Endothelial cell (in vitro differentiated cells): Measurements from ENCODE around the gene C4BPA. TPM values are rescaled to one million over a fixed set of nuclear protein-coding genes. Genes with fewer than 3 reads are reported as not detected.

ENCODE experiments used
- DNase-seq: peaks from one replicate; pipeline ENCODE4 v3.0.0; 2021; ENCODE audit warnings: low spot score
- H3K27ac Mint-ChIP-seq: one replicate; pipeline ENCODE4 v1.8.0; 2021; ENCODE audit warnings: mixed read lengths, inconsistent platforms; ENCODE audit not compliant: unreplicated experiment
- H3K27me3 Mint-ChIP-seq: one replicate; pipeline ENCODE4 v1.8.0; 2021; ENCODE audit warnings: mild to moderate bottlenecking, moderate library complexity, mixed read lengths, inconsistent platforms; ENCODE audit not compliant: unreplicated experiment
- H3K36me3 Mint-ChIP-seq: one replicate; pipeline ENCODE4 v1.8.0; 2021; ENCODE audit warnings: mild to moderate bottlenecking, low read depth, mixed read lengths, inconsistent platforms; ENCODE audit not compliant: unreplicated experiment
- H3K4me1 Mint-ChIP-seq: one replicate; pipeline ENCODE4 v1.8.0; 2021; ENCODE audit warnings: mild to moderate bottlenecking, mixed read lengths, inconsistent platforms; ENCODE audit not compliant: unreplicated experiment
- H3K4me3 Mint-ChIP-seq: one replicate; pipeline ENCODE4 v1.8.0; 2021; ENCODE audit warnings: mild to moderate bottlenecking, mixed read lengths, inconsistent platforms; ENCODE audit not compliant: unreplicated experiment
- H3K9me3 Mint-ChIP-seq: one replicate; pipeline ENCODE4 v1.8.0; 2021; ENCODE audit warnings: mixed read lengths, inconsistent platforms; ENCODE audit not compliant: unreplicated experiment
- total RNA-seq: library from RNA; stranded (reverse); fragmentation: NEBNext Ultra II Directional; extraction: Animal tissue kit (Norgen Biotek cat#: 25700); gene quantifications from one replicate; pipeline ENCODE4 v1.2.1, GENCODE V29; 2021; ENCODE audit not compliant: unreplicated experiment
- TF ChIP-seq, protein P1 (sequence below): fragments of 200-600 bp; sonication (generic); IDR thresholded peaks from one replicate; pipeline ENCODE4 v1.5.0; 2021; ENCODE audit warnings: antibody characterized with exemption; ENCODE audit not compliant: unreplicated experiment

The C4BPA gene
- total RNA-seq, 1 donor from 2014 or later: not detected

DNA sequence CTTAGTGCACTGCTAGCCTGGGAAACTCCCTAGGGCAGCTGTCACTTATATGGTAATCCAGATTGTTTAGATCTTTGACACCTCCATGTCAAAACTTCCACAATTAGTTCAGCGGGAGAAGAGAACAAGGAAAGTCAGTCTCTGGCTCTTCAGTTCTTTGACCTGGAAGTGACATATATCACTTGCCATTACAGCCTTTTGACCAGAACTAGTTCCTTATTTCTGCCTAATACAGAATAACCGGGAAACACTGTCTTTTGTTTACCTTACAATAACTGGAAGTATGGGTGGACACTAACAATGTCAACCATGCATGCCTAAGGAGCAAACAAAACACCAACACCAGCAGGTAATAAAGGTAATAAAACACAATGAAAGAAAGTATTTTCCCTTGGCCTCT is 68.3 kb downstream of the C4BPA start:
- Mint-ChIP-seq H3K27me3 (no peaks in the 10 kb centered on the region), H3K4me1 (peaks cover 12% of the 10 kb centered on the region), H3K9me3 (no peaks in the 10 kb centered on the region), H3K36me3 (no peaks in the 10 kb centered on the region), H3K27ac (no peak overlapping the region), H3K4me3 (no peak overlapping the region)
- TF ChIP-seq, protein P1, sequence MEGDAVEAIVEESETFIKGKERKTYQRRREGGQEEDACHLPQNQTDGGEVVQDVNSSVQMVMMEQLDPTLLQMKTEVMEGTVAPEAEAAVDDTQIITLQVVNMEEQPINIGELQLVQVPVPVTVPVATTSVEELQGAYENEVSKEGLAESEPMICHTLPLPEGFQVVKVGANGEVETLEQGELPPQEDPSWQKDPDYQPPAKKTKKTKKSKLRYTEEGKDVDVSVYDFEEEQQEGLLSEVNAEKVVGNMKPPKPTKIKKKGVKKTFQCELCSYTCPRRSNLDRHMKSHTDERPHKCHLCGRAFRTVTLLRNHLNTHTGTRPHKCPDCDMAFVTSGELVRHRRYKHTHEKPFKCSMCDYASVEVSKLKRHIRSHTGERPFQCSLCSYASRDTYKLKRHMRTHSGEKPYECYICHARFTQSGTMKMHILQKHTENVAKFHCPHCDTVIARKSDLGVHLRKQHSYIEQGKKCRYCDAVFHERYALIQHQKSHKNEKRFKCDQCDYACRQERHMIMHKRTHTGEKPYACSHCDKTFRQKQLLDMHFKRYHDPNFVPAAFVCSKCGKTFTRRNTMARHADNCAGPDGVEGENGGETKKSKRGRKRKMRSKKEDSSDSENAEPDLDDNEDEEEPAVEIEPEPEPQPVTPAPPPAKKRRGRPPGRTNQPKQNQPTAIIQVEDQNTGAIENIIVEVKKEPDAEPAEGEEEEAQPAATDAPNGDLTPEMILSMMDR: no peak
- no peak for DNase-seq

DNA sequence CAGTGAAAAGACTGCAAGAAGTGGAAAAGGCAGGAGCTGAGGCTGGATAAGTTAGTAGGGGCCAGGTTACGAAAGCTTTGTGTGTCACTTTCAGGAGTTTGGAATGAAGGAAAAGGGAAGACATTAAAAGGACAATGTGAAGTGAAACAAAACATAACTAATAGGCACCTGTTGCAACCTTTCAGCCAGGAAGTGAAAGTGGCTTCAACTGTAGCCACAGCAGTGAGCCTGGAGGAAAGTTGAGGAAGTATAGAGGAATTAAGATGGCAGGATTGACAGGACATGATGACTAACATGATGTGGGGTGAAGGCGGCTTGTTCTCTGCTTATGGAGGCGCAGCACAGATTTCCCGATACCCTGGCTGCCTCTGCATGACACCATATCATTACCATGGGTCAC is 68.9 kb downstream of the C4BPA start:
- H3K9me3 Mint-ChIP-seq: no peaks in the 10 kb centered on the region
- no peaks in the 10 kb centered on the region for H3K36me3 Mint-ChIP-seq
- H3K27me3 Mint-ChIP-seq: no peaks in the 10 kb centered on the region
- no peak overlapping the region for H3K27ac Mint-ChIP-seq
- peaks cover 12% of the 10 kb centered on the region for H3K4me1 Mint-ChIP-seq
- DNase-seq: no peak
- H3K4me3 Mint-ChIP-seq: no peak overlapping the region
- TF ChIP-seq, protein P1: no peak

DNA sequence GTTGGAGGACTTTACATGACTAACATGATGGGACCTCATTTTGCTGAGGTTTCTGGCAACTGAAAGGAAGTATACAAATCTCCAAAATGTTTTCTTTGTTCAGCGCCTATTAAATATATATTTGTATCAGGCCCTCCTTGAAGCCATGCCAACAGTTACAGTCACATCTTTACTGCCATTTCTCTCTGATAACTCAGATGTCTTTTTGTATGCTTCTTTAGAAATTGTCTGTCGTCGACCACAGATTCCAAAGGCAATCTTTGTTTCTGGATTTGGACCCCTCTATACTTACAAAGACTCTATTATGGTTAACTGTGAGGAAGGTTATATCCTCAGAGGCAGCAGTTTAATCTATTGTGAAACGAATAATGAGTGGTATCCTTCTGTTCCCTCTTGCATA is 69.4 kb downstream of the C4BPA start:
- H3K4me3 Mint-ChIP-seq: no peak overlapping the region
- no peaks in the 10 kb centered on the region for H3K27me3 Mint-ChIP-seq
- no peaks in the 10 kb centered on the region for H3K36me3 Mint-ChIP-seq
- H3K27ac Mint-ChIP-seq: no peak overlapping the region
- no peaks in the 10 kb centered on the region for H3K9me3 Mint-ChIP-seq
- no peak for DNase-seq
- H3K4me1 Mint-ChIP-seq: peaks cover 12% of the 10 kb centered on the region
- TF ChIP-seq, protein P1: no peak

DNA sequence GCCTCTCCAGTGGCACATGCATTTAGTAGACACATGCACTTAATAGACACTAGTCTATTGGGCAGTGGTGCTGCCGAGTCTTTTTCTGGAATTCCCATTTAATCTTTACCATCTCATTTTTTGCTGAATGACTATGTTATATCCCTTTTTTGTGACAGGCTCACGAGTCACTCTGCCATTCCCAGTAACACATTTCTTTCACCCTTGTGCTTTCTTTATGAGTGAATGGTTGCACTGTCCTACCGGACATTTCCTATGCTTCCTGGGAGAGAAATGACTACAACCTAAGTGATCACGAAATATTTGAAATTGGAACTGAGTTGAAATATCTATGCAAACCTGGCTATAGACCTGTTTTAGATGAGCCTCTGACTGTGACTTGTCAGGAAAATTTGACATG is 70.9 kb downstream of the C4BPA start:
- H3K4me3 Mint-ChIP-seq: no peak overlapping the region
- H3K9me3 Mint-ChIP-seq: no peaks in the 10 kb centered on the region
- TF ChIP-seq, protein P1: no peak
- no peak overlapping the region for H3K27ac Mint-ChIP-seq
- H3K36me3 Mint-ChIP-seq: no peaks in the 10 kb centered on the region
- DNase-seq: no peak
- H3K27me3 Mint-ChIP-seq: no peaks in the 10 kb centered on the region
- peaks cover 12% of the 10 kb centered on the region for H3K4me1 Mint-ChIP-seq

DNA sequence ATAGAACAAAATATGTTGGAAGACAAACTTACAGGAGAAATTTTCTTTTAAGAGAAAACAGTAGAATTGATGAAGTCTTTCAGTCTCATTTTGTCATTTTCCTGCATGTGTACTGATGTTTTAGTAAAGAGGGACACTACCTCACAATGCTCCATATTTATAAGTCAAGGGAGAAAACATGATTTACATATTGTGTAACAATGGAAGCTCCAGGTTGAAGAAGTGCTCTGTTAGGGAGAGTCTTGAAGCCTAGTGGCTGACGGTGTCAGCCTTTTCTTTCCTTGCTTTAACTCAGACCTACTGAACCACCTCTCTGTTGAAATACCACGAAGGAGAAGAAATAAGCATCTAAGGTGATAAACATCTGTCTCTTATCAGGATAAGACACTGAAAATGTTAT is 75.0 kb downstream of the C4BPA start:
- H3K27me3 Mint-ChIP-seq: no peaks in the 10 kb centered on the region
- no peak for DNase-seq
- H3K36me3 Mint-ChIP-seq: no peaks in the 10 kb centered on the region
- no peak overlapping the region for H3K27ac Mint-ChIP-seq
- no peaks in the 10 kb centered on the region for H3K4me1 Mint-ChIP-seq
- H3K9me3 Mint-ChIP-seq: no peaks in the 10 kb centered on the region
- TF ChIP-seq, protein P1: no peak
- no peak overlapping the region for H3K4me3 Mint-ChIP-seq
